Fibroblast of the conjunctiva (primary cell): ENCODE results near the gene ANAPC16.
"Not testable (repeated sequence)": the region's sequence is repeated elsewhere in the genome, so short reads cannot be mapped to it uniquely, and the experiment has no call there.

Source experiments
- DNase-seq: peaks from one replicate; pipeline ENCODE4 v3.0.0-alpha.2; 2010; ENCODE audit warnings: low read depth

Gene ANAPC16

DNA sequence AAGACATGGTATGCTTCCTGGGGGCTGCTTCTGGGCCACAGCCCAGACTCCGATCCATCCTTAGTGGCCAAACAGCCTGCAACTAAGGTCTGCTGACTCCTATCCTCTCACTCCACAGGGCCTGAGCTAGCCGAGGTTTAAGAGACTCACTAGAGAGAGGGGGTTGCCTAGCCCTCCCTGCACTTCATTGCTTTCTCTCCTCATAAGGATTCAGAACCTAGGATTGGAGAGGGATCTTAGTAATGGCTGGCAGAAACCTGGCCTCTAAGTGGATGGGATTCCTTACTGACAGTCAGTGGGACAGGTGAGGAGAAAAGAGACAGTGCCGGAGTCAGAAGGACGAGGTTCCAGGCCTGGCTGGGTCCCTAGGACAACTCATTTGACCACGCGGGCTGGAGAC is 49.7 kb downstream of the ANAPC16 start:
- DNase-seq: no peak

DNA sequence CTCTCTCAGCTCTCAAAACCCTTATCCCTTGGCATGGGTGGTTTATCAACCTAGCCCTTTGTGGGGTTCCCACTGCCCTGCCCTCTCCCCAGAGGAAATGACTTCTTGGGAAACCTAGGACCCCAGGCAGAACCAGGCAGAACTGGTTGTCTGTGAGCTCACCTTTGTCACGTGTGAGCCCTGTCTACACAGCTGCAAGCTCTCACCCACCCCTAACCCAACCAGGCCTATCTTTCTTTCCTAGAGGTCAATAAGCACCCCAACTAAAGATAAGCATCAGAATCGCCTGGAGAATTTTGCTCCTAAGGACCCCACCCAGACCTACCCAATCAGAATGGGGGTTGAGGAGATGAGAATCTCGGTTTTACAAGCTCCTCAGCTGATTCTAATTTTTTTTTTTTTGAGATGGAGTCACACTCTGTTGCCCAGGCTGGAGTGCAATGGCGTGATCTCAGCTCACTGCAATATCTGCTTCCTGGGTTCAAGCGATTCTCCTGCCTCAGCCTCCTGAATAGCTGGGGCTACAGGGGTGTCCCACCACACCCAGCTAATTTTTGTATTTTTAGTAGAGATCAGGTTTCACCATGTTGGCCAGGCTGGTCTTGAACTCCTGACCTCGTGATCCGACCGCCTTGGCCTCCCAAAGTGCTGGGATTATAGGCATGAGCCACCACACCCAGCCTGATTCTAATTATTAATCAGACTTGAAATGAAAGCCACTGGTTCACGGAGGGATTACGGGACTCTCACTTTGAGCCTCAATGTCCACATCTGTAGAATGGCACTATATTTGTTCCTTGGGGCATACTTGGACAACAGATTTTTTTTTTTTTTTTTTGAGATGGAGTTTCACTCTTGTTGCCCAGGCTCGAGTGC is 50.4 kb downstream of the ANAPC16 start:
- no peak for DNase-seq

DNA sequence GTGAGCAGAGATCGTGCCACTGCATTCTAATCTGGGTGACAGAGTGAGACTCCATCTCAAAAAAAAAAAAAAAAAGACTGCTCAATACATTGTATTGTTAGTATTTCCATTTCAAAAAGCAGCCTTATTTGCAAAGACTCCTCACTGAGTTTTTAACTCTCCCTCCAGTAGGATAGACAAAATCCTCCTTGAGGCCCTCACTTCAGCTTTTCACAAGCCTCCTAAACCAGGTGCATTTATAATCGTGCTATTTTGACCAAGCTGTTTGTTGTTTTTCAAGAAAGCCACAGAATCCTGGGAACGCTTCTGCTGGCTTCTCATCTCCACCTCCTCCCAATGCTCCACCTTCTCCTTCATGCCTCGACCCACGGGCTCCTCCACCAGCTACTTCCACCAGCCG is 51.6 kb downstream of the ANAPC16 start:
- DNase-seq: no peak

DNA sequence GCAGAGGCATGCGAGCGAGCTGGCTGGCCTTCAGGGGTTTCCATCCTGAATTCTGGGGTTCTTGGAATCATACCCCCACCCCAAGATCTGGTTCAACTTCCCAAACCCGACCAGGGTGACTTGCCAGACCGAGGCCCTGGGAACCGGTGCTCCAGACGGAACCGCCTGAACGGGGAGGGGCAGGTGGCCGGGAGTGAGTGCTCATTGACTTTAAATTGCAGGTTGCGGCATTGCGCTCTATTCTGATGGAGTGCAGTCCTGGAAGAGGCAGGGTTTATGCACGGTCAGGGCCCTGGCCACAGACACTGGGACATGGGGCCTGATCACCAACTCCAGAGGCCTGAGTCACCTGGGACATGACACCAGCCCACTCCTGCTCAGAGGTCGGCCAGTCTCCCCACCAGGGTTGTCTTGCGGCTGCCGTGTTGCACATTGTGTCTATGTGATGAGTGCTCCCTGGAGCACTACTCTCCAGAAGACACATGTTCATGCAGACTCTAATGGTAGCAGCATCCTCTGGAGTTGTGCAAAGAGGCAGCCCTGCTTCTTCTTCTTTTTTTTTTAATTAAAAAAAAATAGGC is 52.1 kb downstream of the ANAPC16 start:
- no peak for DNase-seq

DNA sequence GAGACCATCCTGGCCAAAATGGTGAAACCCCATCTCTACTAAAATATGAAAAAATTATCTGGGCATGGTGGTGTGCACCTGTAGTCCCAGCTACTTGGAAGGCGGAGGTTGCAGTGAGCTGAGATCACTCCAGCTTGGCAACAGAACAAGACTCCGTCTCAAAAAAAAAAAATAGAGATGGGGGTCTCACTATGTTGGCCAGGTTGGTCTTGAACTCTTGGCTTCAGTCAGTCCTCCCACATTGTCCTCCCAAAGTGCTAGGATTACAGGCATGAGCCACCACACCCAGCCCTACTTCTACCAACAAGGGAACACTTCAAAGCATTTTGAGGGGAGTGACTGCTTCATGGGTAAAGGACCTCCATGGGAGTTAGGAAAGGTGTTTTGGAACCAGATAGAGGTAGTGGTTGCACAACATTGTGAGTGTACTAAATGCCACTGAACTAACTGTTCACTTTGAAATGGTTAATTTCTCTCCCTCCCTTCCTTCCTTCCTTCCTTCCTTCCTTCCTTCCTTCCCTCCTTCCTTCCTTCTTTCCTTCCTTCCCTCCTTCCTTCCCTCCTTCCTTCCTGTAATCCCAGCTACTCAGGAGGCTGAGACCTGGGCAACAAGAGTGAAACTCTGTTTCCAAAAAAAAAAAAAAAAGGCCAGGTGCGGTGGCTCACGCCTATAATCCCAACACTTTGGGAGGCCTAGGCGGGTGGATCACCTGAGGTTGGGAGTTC is 52.8 kb downstream of the ANAPC16 start:
- DNase-seq: not testable (repeated sequence)

DNA sequence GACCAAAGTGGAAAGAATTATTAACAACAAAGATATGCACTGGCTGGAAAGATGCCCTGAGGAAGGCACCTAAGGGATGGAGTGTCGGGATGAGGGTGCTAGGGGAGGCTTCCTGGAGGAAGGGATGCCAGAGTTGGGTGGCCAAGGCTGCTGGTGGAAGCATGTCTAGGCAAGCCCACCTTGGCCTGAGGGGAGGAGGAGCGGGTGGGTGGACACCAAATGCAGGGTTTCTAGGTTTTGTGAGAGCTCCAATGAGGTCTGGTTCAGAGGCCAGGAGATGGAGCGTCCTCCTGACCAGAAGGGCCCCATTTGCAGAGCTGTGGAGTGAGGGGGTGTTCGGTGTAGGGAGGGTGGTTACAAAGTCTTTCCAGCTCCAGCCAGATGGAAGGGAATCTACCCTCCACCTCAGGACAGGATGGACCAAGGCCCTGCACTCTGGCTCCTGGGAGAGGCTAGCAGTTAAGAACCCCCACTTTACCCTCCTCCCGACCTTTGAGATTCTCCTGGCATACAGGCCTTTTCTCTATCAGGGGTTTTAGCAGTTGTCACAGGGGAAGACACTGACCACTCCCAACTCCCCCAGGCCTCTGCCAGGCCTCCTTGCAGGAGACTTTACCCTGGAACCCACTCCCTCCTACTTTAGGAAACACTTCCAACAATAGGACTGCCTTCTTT is 54.9 kb downstream of the ANAPC16 start:
- DNase-seq: no peak

DNA sequence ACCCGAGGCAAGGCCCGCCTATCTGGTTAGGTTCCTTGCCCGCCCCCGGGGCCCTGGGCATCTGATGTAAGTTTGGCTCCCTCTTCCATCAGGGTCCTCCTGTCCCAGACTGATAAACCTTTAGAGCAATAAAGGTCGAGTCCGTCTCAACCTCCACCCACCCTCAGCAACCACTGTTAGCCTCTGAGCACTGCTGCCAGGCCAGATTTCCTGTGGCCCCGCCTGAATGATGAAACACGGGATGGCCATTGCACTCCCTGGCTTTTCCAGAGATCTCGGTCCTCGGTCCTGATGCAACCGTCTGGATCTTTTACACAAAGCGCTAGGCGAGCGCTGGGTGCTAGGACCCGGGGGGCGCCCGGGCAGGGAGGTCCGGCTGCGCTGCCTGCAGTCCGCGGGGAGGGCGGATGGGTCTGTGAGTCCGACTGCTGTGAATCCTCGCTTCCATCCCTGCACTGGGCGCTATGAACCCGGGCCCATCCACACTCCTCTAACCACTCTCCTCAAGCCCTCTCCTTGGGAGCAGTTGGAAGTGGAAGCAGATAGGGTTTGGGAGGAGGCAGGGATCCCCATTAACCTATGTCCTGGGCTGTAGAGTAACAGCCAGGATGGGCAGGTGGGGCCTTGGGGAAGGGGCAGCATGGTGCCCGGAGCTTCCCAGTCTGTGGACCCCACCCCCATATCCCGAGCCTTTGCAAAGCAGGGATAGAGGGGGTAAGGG is 57.0 kb downstream of the ANAPC16 start:
- DNase-seq: peak; percentile 99

DNA sequence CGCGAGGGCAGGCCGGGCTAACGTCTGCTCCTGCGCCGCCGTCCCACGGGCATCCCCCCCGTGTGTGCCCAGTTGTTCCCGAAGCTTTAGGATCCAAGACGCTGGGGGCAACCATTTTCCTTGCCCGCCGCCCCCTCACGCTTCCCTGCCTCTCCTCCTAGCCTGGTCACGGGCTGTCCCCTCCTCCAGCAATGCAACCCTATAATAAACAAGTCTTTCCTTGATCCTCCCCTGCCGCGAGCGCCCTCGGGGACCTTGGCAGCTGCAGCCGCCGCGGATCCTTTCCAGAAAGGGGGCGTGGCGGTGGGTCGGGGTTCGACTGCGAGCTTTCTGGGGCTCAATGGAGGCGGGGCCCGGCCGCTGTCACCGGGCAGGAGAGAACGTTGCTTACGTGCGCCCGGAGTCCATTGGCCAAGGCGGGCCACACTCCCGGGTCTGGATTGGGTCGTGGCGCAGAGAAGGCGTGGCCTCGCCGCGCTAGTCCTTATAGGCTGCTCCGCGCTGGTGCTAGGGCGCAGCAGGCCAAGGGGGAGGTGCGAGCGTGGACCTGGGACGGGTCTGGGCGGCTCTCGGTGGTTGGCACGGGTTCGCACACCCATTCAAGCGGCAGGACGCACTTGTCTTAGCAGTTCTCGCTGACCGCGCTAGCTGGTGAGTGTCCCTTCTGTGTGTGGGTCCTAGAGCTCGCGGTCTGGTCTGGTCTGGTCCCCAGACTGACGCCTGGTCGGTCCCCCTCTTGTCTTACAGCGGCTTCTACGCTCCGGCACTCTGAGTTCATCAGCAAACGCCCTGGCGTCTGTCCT is 57.8 kb downstream of the ANAPC16 start, which contains the start of gene DDIT4:
Gene DDIT4, plus strand, starts transcription at position 515 of the 803 bp plus-strand sequence. CDS start 293 bp downstream, outside the sequence.
- peak; percentile 100 for DNase-seq

DNA sequence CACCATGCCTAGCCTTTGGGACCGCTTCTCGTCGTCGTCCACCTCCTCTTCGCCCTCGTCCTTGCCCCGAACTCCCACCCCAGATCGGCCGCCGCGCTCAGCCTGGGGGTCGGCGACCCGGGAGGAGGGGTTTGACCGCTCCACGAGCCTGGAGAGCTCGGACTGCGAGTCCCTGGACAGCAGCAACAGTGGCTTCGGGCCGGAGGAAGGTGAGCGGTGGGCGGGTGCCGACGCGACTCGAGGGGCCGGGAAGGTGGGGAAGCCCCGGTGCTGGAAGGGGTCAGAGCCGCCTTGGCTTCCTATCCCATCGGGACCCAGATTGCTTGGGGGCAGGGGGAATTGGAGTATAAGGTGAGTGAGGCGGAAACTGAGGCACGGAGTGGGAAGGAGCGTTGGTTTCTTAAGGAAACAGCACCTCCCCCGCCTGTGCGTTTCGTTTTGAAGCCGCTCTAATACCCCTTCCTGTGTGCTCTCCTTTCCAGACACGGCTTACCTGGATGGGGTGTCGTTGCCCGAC is 58.5 kb downstream of the ANAPC16 start:
- no peak for DNase-seq

DNA sequence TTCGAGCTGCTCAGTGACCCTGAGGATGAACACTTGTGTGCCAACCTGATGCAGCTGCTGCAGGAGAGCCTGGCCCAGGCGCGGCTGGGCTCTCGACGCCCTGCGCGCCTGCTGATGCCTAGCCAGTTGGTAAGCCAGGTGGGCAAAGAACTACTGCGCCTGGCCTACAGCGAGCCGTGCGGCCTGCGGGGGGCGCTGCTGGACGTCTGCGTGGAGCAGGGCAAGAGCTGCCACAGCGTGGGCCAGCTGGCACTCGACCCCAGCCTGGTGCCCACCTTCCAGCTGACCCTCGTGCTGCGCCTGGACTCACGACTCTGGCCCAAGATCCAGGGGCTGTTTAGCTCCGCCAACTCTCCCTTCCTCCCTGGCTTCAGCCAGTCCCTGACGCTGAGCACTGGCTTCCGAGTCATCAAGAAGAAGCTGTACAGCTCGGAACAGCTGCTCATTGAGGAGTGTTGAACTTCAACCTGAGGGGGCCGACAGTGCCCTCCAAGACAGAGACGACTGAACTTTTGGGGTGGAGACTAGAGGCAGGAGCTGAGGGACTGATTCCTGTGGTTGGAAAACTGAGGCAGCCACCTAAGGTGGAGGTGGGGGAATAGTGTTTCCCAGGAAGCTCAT is 59.0 kb downstream of the ANAPC16 start:
- DNase-seq: no peak

DNA sequence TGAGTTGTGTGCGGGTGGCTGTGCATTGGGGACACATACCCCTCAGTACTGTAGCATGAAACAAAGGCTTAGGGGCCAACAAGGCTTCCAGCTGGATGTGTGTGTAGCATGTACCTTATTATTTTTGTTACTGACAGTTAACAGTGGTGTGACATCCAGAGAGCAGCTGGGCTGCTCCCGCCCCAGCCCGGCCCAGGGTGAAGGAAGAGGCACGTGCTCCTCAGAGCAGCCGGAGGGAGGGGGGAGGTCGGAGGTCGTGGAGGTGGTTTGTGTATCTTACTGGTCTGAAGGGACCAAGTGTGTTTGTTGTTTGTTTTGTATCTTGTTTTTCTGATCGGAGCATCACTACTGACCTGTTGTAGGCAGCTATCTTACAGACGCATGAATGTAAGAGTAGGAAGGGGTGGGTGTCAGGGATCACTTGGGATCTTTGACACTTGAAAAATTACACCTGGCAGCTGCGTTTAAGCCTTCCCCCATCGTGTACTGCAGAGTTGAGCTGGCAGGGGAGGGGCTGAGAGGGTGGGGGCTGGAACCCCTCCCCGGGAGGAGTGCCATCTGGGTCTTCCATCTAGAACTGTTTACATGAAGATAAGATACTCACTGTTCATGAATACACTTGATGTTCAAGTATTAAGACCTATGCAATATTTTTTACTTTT is 59.7 kb downstream of the ANAPC16 start:
- no peak for DNase-seq

DNA sequence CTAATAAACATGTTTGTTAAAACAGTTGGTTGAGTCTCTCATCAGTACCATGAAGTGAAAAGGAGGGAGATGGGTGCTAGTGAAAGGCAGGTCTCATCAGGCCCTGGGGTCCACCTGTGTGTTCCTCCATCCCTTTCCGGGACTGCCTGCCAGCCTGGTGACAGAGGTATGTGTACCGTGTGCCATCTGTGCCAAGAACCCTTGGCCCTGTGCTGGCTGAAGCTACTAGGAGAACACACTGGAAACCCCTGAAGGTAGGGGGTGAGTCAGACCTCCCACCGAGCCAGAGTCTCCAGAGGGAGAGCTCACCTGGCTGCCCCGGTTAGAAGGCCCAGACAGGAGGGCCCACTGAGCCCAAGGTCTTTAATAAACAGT is 60.2 kb downstream of the ANAPC16 start:
- DNase-seq: no peak

DNA sequence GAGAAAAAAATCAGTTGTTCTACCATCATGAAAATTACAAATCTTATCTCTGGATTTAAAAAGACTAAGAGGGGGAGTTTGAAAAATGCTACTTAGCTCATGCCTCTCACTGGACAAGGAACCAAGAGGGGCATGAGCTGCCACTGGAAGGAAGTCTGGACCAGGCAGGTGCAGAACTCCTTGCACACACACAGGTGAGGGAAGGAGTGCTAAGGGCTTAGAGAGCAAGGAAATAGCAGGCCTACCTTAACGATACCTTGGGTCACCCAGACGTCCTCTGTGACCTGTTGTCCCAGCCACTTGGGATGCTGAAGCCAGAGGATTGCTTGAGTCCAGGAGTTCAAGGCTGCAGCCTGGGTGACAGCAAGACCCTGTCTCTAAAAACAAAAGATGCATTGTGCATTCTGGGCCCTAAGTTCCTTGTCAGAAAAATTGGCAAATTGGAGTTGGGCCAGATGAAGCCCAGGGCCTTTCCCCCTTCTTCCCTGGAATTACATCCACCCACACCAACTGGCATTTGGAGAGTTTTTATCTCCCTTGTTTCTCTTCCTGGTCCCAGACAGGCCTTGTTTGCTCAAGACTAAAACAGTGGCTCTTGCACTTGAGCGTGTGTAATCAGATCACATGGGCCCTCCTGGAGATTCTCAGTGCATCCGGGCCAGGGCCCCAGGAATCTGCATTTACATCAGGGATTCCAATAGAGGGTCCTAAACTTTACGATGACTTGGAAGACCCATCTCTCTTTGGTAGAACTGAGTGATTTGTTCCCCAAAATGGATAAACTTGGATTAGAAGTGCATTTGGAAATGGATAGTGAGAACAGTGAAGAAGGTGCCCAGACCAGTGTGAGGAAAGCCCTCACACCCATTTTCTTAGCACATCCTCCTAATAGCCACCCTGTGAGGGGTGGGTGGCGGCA is 60.9 kb downstream of the ANAPC16 start:
- peak; percentile 80 for DNase-seq

DNA sequence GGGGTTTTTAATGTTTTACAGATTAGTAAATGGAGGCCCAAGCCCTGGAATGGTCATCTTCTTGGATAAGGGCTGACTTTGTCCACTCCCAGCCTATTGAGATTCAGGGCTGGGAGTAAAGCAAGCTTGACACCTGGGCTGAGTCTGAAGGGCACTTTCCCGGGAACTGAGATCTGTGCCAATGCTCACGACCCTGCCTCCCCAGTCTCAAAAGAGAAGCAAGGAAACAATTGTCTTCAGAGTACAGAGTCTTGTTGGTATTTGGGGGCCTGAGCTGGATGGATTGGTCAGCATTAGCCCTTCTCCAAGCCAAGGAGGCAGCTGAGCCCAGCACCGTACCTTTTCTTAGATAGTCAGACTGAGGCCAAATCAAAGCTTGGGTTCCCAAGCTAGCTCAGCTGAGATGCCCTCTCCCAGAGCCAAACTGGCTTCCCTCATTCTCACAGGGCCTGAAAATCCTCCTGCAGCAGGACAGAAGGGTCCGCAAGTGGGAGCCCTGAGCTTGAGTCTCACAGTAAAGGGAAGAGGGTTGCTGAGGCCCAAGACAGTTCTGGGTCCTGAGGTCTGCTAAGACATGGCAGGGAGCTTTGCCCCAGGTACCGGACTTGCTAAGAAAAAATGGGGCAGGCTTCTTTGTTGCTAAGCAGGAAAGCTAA is 61.7 kb downstream of the ANAPC16 start:
- peak; percentile 55 for DNase-seq

DNA sequence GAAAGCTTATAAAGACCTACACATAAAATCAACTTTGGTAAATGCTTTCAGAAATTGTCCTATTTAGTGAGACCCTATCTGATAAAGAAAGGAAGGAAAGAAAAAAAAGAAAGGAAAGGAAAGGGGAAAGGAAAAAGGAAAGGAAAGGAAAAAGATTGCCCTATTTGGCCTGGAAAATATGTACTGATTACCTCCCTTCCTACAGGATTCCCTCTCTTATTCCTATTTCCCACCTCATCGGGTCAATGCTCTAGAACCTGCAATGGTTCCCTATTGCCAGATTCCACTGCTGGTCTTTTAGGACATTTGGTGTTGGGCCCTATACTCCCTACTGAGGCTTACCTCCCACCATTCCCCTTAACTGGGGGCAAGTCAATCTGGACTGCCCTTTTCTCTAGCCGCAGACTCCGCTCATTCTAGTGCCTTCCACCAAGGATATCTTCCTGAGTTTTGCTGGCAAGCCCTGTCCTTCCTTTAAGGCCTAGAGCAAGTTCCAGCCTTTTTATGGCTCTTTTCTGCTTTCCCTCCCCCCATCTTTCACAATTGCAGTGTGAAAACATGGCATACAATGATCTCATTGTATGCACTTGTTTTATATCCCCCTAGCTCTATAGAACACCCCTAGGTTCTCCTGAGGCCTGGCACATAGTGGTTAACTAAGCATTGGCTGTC is 62.3 kb downstream of the ANAPC16 start:
- no peak for DNase-seq

DNA sequence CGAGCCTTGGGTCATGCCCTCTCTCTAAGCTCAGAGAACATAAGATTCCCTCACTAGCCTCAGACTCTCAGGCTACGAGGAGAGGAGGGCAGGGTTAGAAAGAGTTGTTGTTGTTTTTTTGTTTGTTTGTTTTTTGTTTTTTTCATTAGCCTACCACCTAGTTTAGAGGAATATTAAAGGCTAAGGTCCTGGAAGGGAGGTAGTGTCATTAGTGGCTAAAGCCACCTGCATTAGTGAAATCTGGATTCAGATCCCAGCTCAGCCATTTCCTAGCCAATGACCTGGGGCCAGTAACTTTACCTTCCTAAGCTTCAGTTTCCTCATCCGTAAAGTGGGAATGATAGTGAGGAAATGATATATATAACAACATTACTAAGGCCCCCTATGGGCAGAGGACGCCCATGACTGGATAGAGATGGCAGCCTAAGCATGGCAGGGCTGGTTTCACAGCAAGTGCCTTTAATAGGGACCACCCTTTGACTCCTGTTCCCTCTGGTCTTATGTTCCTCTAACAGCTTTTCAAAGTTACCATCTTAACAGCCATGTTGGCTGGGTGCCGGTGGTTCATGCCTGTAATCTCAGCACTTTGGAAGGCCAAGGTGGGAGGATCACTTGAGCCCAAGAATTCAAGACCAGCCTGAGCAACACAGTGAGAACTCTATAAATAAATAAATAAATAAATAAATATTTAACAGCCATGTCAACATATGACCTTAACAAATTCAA is 63.0 kb downstream of the ANAPC16 start:
- no peak for DNase-seq

DNA sequence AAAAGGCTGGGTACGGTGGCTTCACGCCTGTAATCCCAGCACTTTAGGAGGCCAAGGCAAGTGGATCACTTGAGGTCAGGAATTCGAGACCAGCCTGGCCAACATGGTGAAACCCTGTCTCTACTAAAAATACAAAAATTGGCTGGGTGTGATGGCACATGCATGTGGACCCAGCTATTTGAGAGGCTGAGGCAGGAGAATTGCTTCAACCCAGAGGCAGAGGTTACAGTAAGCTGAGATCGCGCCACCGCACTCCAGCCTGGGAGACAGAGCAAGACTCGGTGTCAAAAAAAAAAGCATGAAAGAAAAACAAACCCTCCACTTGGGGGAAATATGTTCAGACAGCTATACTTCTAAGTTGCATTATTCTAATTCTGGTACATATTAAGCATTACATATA is 63.8 kb downstream of the ANAPC16 start:
- not testable (repeated sequence) for DNase-seq
